CD4-positive, alpha-beta T cell treated with Interleukin-17A for 1 hour (primary cell): ENCODE data around the gene GNGT2.
A peak's percentile ranks its signal among the peaks of the same experiment; 100 is the strongest.

Experiments
- DNase-seq: peaks from one replicate; pipeline ENCODE4 v3.0.0-alpha.2; 2020

The GNGT2 gene

DNA sequence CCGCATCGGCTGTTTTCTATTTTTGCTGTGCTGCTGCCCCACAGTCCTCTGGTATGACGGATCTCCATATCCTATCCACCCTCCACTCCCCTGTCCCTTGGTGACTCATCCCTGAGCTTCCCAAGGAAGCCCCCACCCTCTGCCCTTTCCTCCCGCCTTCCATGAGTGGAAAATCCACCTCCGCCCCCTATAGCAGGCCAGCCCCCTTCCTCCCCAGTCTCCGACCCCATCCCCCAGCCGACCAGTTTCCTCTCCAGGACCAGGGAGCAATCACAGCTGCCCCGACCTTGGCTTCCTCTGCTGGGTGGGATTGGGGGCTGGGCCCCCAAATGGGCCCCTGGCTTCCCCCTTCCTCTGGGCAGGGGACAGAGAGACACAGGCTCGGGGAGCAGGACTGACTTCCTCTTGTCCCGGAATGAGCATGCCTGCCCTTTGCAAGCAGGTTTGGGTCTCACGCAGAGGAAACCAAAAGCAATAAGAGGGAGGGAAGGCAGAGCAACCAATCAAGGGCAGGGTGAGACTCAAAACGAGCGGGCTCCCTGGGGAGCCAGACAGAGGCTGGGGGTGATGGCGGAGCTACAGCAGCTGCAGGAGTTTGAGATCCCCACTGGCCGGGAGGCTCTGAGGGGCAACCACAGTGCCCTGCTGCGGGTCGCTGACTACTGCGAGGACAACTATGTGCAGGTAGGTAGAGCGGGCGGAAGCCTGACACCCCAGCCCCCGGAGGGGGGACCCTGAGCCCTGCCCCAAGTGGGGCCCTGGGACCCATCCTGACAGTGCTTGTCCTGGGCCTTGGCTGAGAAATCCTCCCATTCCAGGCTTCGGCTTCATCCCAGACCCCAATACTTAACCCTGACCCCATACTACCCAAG is at the start of gene GNGT2, which contains the start of gene ABI3:
Gene GNGT2 (minus strand): TSS at position 417 of the 872 bp plus-strand sequence. CDS start 3,152 bp downstream, outside the sequence.
Gene ABI3 (plus strand): TSS at position 550 of the 872 bp plus-strand sequence. CDS start 18 bp downstream, at position 568.
- peak; percentile 73 for DNase-seq

DNA sequence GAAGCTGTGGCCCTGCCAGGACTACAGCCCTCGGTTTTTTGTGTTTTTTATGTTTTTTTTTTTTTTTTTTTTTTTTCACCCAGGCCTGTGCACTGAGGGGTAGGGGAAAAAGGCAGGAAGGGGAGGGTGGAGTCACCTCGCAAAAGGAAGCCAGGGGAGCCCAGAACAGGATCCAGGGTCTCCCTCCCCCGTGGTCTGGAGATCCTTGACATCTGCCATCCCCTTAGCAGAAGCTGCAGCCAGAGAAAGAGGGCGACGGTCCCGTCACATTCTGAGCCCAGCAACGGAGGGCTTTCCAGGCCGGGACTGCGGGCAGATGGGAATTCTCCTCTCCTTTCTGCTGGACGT is 49.3 kb upstream of the GNGT2 start:
- no peak for DNase-seq

DNA sequence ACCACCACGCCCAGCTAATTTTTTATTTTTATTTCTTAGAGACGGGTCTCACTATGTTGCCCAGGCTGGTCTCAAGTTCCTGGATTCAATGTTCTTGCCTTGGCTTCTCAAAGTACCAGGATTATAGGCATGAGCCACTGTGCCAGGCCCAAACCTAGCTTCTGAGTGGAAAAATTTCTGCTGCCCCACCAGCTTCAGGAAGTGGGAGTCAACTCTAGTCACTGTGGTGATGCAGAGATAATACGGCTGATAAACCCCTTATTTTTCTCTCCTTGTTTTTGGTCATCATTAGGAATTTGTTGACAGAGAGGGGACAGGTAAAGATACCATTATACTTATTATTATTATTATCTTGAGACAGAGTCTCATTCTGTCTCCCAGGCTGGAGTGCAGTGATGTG is 48.0 kb upstream of the GNGT2 start:
- DNase-seq = no peak

DNA sequence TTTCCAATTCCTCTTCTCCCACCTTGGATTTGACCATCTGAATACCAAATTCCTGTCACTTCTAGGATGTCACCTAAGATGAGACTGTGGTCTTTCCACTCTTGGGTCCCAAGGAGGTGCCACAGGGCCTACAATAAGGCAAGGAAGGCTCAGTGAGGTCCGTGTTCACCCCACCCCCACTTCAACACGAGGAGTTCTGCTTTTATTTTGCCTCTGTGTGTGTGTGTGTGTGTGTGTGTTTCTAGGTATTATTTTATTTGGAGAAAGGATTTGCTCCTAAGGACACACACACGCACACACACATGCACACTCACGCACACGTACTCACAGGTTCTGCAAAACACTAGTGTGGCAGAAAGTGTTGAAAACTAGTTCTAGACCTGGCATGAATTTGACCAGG is 44.8 kb upstream of the GNGT2 start:
- no peak for DNase-seq

DNA sequence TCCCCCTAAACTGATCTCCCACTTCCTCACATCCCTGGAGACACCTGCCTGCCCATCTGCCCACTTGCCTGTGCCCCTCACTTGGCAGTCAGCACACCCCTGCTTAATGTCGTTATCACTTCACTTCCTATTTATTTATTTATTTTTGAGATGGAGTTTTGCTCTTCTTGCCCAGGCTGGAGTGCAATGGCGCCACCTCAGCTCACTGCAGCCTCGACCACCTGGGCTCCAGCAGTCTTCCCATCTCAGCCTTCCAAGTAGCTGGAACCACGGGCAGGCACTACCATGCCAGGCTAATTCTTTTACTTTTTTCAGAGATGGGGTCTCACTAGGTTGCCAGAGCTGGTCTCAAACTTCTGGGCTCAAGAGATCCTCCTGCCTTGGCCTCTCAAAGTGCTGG is 43.7 kb upstream of the GNGT2 start:
- no peak for DNase-seq

DNA sequence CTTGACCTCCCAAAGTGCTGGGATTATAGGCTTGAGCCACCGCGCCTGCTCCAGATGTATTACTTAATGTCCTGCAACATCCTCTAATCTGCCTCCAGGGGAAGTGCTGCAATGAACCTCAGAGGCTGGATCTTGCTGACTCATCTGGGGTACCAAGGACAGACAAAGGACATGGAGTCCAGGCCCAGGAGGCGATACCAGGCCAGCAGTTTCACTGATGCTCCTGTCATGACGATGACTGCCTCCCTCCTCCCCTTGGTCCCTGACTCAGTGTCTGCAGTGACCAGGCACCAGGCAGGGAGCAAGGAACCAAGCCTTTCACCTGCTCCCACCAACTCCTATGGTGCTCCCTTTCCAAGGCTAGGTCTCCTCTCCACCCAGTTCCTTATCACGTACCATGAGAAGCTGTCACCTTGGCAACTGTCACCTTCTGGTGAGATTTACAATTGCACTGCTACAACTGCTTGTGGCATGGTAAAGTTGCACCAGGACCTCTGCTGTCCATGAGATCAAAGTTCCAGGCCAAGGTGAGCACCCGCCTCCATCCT is 41.8 kb upstream of the GNGT2 start:
- no peak for DNase-seq

DNA sequence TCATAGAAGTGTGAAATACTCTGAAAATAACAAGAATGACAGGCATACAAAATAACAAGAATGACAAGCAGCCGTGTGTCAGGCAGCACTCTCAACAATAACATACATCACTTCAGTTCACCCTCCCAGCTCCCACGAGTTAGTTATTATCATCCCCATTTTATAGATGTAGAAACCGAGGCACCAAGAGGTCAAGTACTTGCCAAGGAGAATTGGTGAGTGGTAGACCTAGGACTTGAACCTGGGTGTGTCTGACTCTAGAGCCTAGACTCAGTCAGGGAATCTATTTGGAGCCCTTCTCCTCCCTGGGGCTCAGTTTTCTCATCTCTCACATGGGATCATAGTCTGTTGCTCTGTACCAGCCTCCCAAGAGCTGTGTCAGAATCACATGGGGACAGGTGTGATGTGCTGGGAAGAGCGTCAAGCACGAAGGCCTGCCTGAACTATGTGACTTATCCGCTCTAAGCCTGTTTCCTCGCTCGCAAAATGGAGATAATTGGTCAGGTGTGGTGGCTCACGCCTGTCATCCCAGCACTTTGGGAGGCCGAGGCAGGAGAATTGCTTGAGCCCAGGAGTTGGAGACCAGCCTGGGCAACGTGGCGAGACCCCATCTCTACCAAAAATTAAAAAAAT is 39.6 kb upstream of the GNGT2 start:
- DNase-seq = no peak

DNA sequence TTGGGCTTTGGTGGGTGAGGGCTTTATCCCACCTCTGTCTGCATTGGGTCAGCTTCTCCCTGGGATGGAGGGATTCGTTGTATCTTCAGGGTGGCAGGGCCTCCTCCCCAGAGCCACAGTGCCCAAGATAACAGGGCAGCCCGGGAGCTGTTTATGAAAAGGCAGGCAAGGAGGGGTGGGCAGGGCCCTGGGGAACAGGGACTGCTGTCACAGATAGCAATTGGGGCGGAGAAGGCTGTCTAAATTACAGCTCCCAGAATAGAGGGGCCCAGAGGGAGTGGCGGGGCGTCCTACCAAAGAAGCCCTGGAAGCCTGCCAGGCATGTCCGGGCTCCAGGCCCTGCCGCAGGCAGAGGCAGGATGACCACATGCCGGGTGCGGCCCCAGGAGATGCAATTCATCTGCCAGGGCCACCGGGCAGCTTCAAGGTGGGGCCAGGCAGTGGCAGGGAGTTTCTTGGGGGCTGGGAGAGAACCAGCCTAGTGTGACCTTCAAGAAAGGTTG is 39.0 kb upstream of the GNGT2 start:
- DNase-seq = no peak

DNA sequence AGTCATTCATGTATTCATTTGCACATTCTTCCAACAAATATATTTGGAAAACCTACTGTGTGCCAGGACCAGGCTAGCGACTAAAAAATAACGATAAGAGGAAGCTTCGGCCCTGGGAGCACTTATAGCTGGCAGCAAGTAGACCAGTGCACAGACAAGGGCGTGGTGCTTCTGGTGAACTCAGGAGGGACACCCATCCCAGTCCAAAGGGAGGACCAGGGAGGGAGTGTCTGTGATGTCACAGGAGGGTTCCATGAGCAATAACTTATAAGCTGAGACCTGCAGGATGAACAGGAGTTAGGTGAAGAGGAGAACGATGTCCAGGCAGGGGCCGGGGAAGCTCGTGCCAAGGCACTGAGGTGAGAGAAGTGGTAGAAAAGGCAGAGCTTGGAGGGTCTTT is 37.6 kb upstream of the GNGT2 start:
- no peak for DNase-seq

DNA sequence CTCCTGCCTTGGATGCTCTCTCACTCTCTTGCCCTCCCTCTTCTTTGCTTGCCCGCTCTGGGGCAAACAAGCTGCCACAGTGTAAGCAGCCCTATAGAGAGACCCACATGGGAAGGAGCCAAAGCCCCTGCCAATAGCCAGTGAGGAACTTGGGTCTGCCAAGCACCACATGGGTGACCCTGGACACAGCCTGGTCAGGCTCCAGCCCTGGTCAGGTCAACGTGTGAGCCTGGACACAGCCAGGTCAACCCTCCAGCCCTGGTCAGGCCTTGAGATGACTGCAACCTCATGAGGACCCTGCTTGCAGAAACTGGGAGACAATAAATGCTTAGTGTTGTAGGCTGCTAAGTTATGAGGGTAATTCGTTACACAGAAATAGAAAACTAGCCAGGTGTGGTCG is 34.5 kb upstream of the GNGT2 start:
- DNase-seq = no peak

DNA sequence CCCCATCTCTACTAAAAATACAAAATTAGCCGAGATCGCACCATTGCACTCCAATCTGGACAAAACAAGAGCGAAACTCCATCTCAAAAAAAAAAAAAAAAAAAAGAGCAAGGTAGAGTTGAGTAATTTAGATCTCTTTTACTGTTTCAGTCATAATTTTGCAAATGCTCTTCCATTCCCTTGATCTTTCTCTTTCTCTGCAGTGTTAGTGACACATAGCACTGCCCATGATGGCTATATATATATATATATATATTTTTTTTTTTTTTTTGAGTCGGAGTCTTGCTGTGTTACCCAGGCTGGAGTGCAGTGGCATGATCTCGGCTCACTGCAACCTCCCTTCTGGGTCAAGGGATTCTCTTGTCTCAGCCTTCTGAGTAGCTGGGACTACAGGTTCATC is 32.4 kb upstream of the GNGT2 start:
- no peak for DNase-seq

DNA sequence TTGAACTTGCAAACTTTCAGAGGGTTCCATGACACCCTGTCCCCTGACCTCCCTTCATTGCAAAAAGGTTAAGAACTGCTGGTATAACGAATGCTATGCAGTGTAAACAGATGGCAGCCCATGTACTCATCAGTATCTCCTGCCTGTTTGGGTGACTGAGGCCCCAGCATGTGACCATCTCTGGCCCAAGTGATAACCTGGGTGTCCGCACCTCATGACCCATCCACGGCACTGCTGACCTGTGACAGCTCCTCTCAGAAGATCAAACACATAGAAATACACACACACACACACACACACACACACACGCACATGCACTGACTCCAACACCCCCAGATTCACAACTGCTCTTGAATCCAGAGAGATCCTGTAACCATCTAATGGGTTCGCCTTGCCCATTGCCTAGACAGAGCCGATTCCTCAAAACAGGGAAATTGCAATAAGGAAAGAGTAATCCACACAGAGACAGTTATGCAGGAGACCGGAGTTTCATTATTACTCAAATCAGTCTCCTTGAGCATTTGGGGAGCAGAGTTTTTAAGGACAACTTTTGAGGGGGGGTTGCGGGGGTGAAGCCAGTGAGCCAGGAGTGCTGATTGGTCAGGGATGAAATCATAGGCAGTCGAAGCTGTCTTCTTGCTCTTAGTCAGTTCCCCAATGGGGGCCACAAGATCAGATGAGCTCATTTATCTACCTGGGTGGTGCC is 31.5 kb upstream of the GNGT2 start:
- no peak for DNase-seq

DNA sequence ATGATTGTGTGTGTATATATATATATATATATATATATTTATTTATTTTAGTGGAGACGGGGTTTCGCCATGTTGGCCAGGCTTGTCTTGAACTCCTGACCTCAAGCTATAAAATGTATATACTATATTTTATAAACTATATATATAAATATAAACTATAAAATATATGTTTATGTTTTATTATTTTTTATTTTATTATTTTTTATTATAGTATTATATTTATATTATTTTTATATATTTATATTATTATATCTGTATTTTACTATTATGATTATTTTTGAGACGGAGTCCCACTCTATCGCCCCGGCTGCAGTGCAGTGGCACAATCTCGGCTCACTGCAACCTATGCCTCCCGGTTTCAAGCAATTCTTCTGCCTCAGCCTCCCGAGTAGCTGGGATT is 30.7 kb upstream of the GNGT2 start:
- no peak for DNase-seq

DNA sequence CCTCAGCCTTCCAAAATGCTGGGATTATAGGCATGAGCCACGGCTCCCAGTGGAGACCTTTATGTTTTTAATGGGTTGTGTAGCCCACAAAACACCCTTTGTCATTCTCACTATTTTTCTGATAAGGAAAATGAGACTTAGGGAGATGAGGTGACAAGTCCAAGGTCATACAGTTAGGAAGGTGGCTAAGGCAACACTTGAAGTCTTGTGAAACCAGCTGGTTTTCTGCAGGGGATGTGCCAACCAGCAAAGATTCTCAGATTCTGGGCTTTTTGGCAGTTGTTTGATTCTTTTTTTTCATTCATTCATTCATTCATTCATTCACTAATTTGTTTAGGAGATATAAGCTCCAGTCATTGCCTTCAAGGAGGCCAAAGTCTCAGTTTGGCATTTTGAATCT is 30.2 kb upstream of the GNGT2 start:
- no peak for DNase-seq

DNA sequence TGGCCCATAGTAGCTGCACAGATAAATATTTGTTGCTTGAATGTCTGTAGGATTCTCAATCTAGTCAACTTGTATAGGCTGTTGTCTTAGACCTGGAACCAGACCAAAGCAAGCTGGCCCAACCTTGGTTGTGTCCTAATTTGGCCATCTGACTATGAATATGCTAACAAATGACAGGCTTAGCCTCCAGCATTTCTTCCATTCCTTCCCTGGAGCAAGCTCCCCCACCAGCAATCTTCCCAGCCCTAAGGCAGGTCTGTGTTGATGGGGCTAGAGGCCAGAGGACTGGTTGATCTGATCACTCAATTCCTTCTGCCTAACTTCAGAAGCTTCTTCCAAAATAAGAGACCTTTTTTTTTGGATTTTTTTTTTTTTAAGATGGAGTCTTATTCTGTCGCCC is 29.6 kb upstream of the GNGT2 start:
- no peak for DNase-seq

DNA sequence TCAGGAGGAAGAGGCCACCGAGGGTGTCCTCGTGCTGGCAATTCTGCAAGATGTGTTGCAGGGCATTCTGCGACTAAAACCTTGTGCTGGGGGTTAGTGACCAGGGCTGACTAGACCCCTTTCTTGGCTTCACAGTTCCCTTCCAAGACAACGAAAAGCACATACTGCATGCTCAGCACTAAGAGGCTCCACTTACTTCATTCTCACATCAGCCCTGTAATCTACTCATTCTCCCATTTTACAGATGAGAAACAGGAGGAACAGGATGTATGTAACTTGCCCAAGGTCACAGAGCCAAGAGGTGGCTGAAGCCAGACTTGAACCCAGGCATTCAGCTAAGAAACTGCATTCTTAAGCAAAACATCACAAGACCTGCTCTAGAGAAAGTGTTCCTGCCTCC is 25.5 kb upstream of the GNGT2 start:
- no peak for DNase-seq

DNA sequence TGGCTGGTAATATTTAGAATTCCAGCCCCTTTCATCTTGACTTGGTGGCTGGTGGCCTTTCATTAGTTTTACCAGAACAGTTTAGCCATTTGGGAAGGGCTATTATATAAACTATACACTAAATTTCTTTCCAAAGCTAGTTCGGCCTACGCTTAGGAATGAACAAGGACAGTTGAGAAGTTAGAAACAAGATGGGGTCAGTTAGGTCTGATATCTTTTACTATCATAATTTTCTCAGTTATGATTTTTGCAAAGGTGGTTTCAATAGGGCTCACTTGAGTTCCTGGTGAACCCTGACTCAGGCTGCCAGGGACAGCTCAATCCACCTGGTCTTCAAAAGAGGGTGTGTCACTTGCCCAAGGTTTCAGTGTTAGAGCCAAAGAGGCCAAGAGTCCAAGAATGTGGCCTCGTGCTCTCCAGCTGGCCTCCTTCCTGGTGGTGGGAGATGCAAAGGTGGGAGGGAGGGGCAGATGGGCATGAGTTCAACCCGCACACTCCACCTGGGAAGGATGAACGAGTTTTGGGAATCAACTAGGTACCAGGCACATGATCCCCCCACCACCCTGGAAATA is 24.2 kb upstream of the GNGT2 start:
- DNase-seq = no peak

DNA sequence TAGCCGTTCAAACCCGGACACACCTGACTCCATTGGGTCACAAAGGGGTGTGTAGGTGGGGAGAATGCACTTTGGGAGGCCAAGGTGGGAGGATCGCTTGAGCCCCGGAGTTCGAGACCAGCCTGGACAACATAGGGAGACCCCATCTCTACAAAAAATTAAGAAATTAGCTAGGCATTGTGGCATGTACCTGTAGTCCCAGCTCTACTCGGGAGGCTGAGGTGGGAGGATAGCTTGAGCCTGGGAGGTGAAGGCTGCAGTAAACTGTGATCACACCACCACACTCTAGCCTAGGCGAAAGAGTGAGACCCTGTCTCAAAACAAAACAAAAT is 21.2 kb upstream of the GNGT2 start:
- DNase-seq = no peak

DNA sequence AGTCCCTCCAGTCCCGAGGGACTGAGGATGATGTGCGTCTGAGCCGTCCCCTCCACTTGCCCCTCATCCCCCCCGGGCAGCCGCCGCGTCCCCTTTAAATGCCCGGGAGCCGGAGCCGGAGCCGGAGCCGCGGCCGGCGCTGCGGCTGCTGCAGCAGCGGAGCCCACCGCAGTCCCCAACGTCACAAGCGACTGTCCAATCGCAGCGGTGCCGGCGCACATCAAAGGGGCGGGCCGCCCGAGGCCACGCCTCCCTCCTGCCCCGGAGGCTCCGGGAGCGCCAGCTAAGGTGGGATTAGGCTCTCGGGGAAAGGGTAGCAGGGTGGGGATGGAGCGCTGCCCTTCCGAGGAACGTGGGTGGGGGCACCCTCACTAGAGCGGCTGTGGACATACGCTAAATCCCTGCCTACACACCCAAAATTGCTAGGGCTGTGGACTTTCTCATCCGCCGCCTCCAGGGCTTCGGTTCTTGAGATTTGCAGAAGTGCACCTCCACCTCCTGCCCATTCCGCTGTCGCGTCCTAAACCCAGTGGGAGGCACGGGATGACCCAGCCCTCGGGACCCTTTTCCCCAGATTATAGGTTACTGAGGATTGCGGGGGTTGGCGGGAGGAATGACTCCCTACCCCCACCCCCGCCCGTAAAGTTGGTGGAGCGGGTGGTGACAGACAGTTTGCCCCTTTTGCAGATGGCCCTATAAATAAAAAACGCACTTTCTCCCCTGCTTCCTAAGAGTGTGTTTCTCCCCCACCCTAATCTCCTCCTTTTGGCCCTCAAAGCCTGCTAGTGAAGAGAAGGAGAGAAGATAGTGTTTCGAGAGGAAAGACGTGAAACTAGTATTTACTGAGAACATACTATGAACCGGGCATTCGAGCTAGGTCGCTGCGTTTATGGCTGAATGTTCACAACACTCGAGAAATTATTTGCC is 20.5 kb upstream of the GNGT2 start, which contains the start of gene PHOSPHO1:
Gene PHOSPHO1 (minus strand): TSS at position 152 of the 927 bp plus-strand sequence. CDS start 4,096 bp downstream, outside the sequence.
- DNase-seq = peak; percentile 88

DNA sequence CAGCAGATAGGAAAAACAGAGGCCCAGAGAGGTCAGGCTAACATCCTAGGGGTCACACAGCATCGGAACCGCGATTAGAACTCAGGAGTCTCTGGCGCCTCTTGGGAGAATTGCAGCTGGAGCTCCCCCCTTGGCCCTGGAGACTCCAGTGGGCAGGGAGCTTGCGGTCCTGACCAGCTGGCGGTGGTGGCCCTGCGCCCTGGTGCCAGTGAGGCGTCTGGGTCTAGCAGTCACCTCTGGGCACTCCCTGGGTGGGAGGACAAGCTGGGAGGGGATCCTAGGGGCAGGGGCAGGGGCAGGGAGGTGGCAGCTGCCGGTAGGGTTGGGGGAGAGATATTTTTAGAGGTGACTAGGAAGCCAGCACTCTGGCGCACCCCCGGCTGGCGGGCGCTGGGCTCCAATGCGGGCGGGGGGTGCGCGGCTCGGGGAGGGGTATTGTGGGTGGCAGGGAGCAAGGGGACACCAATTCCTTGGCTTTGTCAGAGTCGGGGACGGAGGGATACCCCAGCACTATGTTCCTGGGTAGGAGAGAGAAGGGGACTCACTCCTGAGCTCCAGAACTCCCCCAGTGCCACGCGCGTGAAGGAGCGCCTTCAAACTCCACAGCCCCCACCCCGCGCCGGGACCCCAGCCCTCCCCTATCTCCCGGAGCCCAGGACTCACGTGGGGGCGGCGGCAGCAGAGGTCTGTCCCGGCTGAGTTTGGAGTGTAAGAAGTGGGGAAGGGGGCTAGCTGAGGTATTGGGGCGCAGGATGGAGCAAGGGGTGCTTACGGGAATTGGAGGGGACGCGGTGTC is 19.6 kb upstream of the GNGT2 start:
- no peak for DNase-seq
